ENCODE results near the gene VPS8. TPM values are rescaled to one million over a fixed set of nuclear protein-coding genes. Genes with fewer than 3 reads are reported as not detected.
A peak's percentile ranks its signal among the peaks of the same experiment; 100 is the strongest.

The VPS8 gene
- total RNA-seq, 4 donors from 2014 or later: 46.3 to 76.9 (median 59.3) TPM

DNA sequence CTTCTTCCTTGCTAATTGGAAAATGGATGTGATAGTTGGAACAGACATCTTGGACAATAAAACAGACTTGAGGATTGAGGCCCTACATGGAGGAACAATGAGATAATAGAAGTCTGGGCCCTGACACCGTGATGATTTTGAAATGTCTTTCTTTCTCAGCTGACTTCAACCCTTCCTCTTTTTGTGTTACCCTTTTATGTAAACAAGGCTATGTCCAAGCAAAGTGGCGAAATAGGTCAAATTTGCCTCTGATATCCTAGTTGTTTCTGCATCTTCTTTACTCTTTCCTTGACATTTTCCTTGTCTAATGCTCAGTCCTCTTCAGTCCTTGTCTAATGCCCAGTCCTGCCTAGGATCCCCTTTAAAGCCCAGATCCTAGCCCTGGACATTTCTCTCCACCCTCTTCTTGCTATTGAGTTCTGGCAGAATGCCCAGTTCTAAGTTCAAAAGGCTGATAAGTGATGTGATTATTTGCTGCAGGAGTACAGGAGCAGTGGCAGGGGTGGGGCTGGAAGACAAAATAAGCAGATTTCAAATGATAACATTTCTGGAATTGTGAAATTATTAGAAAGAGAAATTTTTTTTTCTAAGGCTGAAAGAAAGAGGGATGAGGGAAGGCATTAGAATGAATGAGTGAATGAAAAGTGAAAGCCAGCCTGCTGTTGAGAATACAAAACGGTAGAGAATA is 6.5 kb upstream of the VPS8 start:
- 44 to 46% methylated on average over 3 of the region's 3 CpGs for WGBS, 2 donors
- H3K27me3 ChIP-seq: no peaks in the 10 kb centered on the region
- peaks cover 0 to 7% (median 0%) of the 10 kb centered on the region in 4 donors for H3K4me1 ChIP-seq
- peak in 1 of 2 donors; percentile 56 for TF ChIP-seq EP300 (IDR thresholded peaks at IDR 0.05)
- TF ChIP-seq POLR2A (IDR thresholded peaks at IDR 0.05): no peak
- TF ChIP-seq, protein P1, sequence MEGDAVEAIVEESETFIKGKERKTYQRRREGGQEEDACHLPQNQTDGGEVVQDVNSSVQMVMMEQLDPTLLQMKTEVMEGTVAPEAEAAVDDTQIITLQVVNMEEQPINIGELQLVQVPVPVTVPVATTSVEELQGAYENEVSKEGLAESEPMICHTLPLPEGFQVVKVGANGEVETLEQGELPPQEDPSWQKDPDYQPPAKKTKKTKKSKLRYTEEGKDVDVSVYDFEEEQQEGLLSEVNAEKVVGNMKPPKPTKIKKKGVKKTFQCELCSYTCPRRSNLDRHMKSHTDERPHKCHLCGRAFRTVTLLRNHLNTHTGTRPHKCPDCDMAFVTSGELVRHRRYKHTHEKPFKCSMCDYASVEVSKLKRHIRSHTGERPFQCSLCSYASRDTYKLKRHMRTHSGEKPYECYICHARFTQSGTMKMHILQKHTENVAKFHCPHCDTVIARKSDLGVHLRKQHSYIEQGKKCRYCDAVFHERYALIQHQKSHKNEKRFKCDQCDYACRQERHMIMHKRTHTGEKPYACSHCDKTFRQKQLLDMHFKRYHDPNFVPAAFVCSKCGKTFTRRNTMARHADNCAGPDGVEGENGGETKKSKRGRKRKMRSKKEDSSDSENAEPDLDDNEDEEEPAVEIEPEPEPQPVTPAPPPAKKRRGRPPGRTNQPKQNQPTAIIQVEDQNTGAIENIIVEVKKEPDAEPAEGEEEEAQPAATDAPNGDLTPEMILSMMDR (IDR thresholded peaks at IDR 0.05): no peak
- H3K9me3 ChIP-seq: no peaks in the 10 kb centered on the region
- no peaks in the 10 kb centered on the region for H3K36me3 ChIP-seq
- no peak overlapping the region for H3K4me3 ChIP-seq
- peak overlapping the region in 2 of 4 donors; percentile 16 to 48 for H3K27ac ChIP-seq
- no peak for DNase-seq (ENCODE audit: low spot score in 2 of 2)

DNA sequence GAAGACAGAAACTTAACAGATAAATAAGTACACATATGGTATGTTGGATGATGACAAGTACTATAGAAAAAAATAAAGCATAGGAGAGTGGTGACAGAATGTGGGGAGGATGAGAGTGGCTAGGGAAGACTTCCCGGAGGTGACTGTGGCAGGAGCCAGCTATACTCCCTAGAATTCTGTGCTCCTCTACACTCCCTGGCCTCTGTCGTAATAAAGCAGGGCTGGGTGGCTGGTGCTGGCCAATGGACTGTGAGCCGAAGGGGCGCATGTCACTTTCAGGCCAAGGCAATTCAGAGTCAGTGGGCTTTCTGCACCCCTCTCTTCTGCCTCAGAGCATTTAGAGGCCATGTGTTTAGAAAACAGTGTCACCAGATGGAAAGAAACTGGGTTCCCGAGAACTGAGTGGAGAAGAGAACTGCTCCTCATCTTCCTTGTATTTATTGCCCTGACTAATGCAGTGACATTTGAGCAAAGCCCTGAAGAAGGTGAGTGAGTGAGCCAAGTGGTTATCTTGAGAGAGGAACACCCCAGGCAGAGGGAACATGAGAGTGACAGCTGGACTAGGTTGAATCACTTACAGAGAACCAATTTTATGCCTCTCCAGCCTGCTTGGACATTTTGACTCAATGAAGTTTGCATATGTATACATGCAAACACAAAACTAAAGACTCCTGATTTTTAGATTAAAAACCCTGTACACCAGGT is 5.2 kb upstream of the VPS8 start:
- H3K27ac ChIP-seq: no peak overlapping the region
- peaks cover 0 to 13% (median 3%) of the 10 kb centered on the region in 4 donors for H3K4me1 ChIP-seq
- no peak for DNase-seq (ENCODE audit: low spot score in 2 of 2)
- WGBS, 2 donors: 79% methylated on average over 5 of the region's 5 CpGs
- no peaks in the 10 kb centered on the region for H3K9me3 ChIP-seq
- no peaks in the 10 kb centered on the region for H3K36me3 ChIP-seq
- no peaks in the 10 kb centered on the region for H3K27me3 ChIP-seq
- no peak overlapping the region for H3K4me3 ChIP-seq
- TF ChIP-seq EP300 (IDR thresholded peaks at IDR 0.05): no peak
- TF ChIP-seq POLR2A (IDR thresholded peaks at IDR 0.05): no peak
- TF ChIP-seq, protein P1 (IDR thresholded peaks at IDR 0.05): no peak

DNA sequence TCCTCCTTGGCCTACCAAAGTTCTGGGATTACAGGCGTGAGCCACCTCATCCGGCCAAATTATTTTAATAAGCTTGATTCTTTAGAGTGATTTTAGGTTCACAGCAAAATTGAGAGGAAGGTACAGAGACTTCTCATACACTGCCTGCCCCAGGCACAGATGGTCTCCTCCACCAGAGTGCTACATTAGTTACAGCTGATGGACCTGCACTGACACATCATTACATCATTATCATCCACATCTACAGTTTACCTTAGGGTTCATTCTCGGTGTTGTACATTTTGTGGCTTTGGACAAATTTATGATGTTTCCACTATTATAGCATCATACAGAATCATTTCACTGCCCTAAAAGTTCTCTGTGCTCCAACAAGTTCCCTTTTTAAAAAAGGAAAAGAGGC is 4.4 kb upstream of the VPS8 start:
- no peak for TF ChIP-seq EP300 (IDR thresholded peaks at IDR 0.05)
- no peak for TF ChIP-seq POLR2A (IDR thresholded peaks at IDR 0.05)
- H3K4me3 ChIP-seq: no peak overlapping the region
- H3K4me1 ChIP-seq: peaks cover 0 to 14% (median 3%) of the 10 kb centered on the region in 4 donors
- no peaks in the 10 kb centered on the region for H3K36me3 ChIP-seq
- DNase-seq (ENCODE audit: low spot score in 2 of 2): no peak
- no peak overlapping the region for H3K27ac ChIP-seq
- H3K27me3 ChIP-seq: no peaks in the 10 kb centered on the region
- 78 to 91% methylated on average over 3 of the region's 3 CpGs for WGBS, 2 donors
- no peaks in the 10 kb centered on the region for H3K9me3 ChIP-seq

DNA sequence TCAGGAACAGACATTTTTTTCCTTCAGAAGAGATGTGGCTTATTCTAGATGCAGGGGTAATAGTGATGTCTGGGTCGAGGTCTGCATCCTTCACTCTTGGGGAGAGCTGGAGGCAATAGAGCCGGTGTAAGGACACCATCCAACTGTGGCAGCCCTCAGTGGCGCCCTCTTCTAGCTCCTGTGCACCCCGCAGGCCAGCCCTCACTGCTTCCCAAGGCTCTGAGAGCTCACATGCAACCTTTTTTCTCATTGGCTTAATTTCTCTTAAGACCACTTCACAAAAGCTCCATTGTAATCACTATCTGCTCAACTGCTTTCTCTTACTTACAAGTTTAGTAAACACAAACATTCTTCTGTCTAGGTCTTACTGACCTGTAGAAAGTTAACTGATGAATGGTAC is 3.9 kb upstream of the VPS8 start:
- WGBS, 2 donors: 11 to 12% methylated on average over 4 of the region's 4 CpGs
- TF ChIP-seq EP300 (IDR thresholded peaks at IDR 0.05) (no peak), POLR2A (IDR thresholded peaks at IDR 0.05) (no peak)
- TF ChIP-seq, protein P1 (IDR thresholded peaks at IDR 0.05): no peak

DNA sequence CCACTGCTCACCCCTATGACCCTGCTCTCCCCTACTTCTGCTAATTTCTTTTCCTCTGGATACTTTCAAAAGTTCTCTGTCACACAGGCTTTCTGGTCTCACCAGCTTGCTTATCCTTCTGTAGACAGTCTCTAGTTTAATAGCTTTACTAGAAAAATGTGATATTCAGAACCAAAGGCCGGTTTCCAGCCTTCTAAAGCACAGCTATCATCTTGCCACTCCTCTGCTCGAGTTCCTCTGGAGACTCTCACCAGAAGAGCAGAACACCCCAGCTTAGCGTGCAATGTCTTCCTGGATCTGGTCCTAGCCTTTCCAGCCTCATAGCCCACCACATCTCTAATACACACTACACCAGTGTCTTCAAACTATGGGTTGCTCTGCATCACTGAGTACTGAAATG is 1.8 kb upstream of the VPS8 start:
- WGBS, 2 donors: 84 to 85% methylated on average over 3 of the region's 3 CpGs
- Histone ChIP-seq H3K4me1 (peaks cover 0 to 27% (median 9%) of the 10 kb centered on the region in 4 donors), H3K27me3 (no peaks in the 10 kb centered on the region), H3K4me3 (no peak overlapping the region), H3K36me3 (no peaks in the 10 kb centered on the region), H3K27ac (no peak overlapping the region), H3K9me3 (no peaks in the 10 kb centered on the region)
- no peak for DNase-seq (ENCODE audit: low spot score in 2 of 2)
- TF ChIP-seq EP300 (IDR thresholded peaks at IDR 0.05) (no peak), POLR2A (IDR thresholded peaks at IDR 0.05) (no peak)
- TF ChIP-seq, protein P1 (IDR thresholded peaks at IDR 0.05): no peak

More for the DNA sequence above, 3.9 kb upstream of the VPS8 start:
- no peak for DNase-seq (ENCODE audit: low spot score in 2 of 2)
- H3K27ac ChIP-seq: no peak overlapping the region
- peaks cover 0 to 19% (median 5%) of the 10 kb centered on the region in 4 donors for H3K4me1 ChIP-seq
- H3K36me3 ChIP-seq: no peaks in the 10 kb centered on the region
- H3K9me3 ChIP-seq: no peaks in the 10 kb centered on the region
- H3K27me3 ChIP-seq: no peaks in the 10 kb centered on the region
- H3K4me3 ChIP-seq: no peak overlapping the region
